Kidney (tissue), 22 donors: Measurements from ENCODE around the gene OR5H1. TPM values are rescaled to one million over a fixed set of nuclear protein-coding genes. Genes with fewer than 3 reads are reported as not detected.

ENCODE experiments used
- DNase-seq, 5 donors: peaks; one replicate each; pipeline ENCODE4 v3.0.0-alpha.2; 2013 to 2020
- FAIRE-seq: peaks from 2 replicates; lab custom pipeline; 2012; peaks lifted over from hg19 to GRCh38; lab: Jason Lieb, UNC
- H3K27ac ChIP-seq, 2 donors: one replicate each; pipeline ENCODE4 v1.7.0; 2013; ENCODE audit warnings: low read depth in 2 of 2, low read length in 2 of 2, inconsistent platforms in 1 of 2
- H3K27me3 ChIP-seq: one replicate; pipeline ENCODE4 v1.7.1; 2013; ENCODE audit warnings: low read length, inconsistent platforms; ENCODE audit not compliant: control insufficient read depth, insufficient read depth
- H3K36me3 ChIP-seq, 3 donors: one replicate each; pipeline versions ENCODE4 v1.7.0 to v1.7.1; 2013; ENCODE audit warnings: low read length in 3 of 3, control low read depth in 1 of 3, inconsistent platforms in 1 of 3; ENCODE audit not compliant: insufficient read depth in 3 of 3, control insufficient read depth in 2 of 3
- H3K4me1 ChIP-seq, 3 donors: one replicate each; pipeline versions ENCODE4 v1.7.0 to v1.7.1; 2013; ENCODE audit warnings: low read length in 3 of 3, inconsistent platforms in 1 of 3, low read depth in 1 of 3; ENCODE audit not compliant: control insufficient read depth in 2 of 3, insufficient read depth in 2 of 3
- H3K4me3 ChIP-seq, 3 donors: one replicate each; pipeline versions ENCODE4 v1.7.0 to v1.8.1; 2013; ENCODE audit warnings: low read length in 3 of 3, control low read depth in 1 of 3, inconsistent platforms in 1 of 3
- H3K9ac ChIP-seq, 3 donors: one replicate each; pipeline versions ENCODE4 v1.7.0 to v1.7.1; 2013; ENCODE audit warnings: low read length in 3 of 3, control low read depth in 1 of 3, inconsistent platforms in 1 of 3
- H3K9me3 ChIP-seq, 3 donors: one replicate each; pipeline versions ENCODE4 v1.7.0 to v1.7.1; 2013; ENCODE audit warnings: low read length in 3 of 3, control low read depth in 1 of 3, inconsistent platforms in 1 of 3; ENCODE audit not compliant: control insufficient read depth in 2 of 3, insufficient read depth in 1 of 3
- CTCF ChIP-seq: IDR thresholded peaks from 3 replicates; pipeline ENCODE4 v1.5.1; 2012; ENCODE audit warnings: mild to moderate bottlenecking, moderate library complexity, borderline replicate concordance; ENCODE audit not compliant: insufficient read depth; ENCODE audit errors: extremely low read depth
- intact Hi-C: fragments of 100-400 bp; cut with DNase I; formaldehyde crosslinking; loops from one replicate; pipeline ENCODE4 v1.11.1; 2022
- long read RNA-seq, 10 donors: library from polyadenylated mRNA in 1 of 10; unstranded in 1 of 10; transcript quantifications; one replicate each; pipeline ENCODE4 v2.0.0 and lab custom pipeline, GENCODE V29; 2021 to 2026
- polyA plus RNA-seq: library from polyadenylated mRNA; stranded (reverse); fragments of 350-450 nt; fragmentation: Illumina TruSeq; extraction: RNeasy Lipid Tissue Mini Kit (QIAGEN cat#74804); gene quantifications from one replicate; pipeline ENCODE4 v1.2.3, GENCODE V29; 2014; ENCODE audit warnings: low read depth, low replicate concordance; ENCODE audit not compliant: insufficient read depth
- total RNA-seq: library from RNA; stranded (reverse); fragmentation: NEBNext Ultra II Directional; extraction: Animal tissue kit (Norgen Biotek cat#: 25700); gene quantifications from one replicate; pipeline ENCODE4 v1.2.1, GENCODE V29; 2021
- donor health status: control.
- donor health status: control.
- donor health status: control.
- donor health status: control.
- donor health status: control.
- donor health status: DM: yes; HTN: yes; CAD: no.
- donor health status: Normal renal cell carcinoma (clear cell type).

Gene OR5H1
- total RNA-seq (not detected), polyA plus RNA-seq (not detected)
- long read RNA-seq, donor 1 = 0 reads
- long read RNA-seq, donor 2 = 0 reads
- long read RNA-seq, donor 3 = 0 reads
- long read RNA-seq, donor 4 = 0 reads
- long read RNA-seq, donor 5 = 0 reads
- long read RNA-seq, donor 6 = 0 reads
- long read RNA-seq, donor 7 = 0 reads
- long read RNA-seq, donor 8 = 0 reads
- long read RNA-seq, donor 9 = 0 reads
- long read RNA-seq, donor 10 = 0 reads

- no peaks in the 10 kb centered on the region for H3K27me3 ChIP-seq
- H3K36me3 ChIP-seq = no peaks in the 10 kb centered on the region
- no peaks in the 10 kb centered on the region for H3K9me3 ChIP-seq
- H3K9ac ChIP-seq = no peak within 1 kb of the TSS
- no peaks in the 10 kb centered on the region for H3K4me1 ChIP-seq
- intact Hi-C loops = no loop called here
- no peak within 1 kb of the TSS for H3K4me3 ChIP-seq
- no peak for FAIRE-seq
- H3K27ac ChIP-seq = no peak within 1 kb of the TSS
- TF ChIP-seq CTCF = no peak
- no peak for DNase-seq
Observed at GRCh38 chr3:98130421-98130820, at the start of gene OR5H1. TSS of gene OR5H1 (plus strand) at chr3:98130721. CDS start at chr3:98132698, 1,977 bp downstream.

GRCh38 chr3:98086873-98087272, 43.6 kb upstream of the OR5H1 start, which contains the start of gene OR5AC2:
TSS of gene OR5AC2 (plus strand) at chr3:98087173. CDS start at chr3:98087173, 0 bp downstream.
- Histone ChIP-seq H3K27me3 (no peaks in the 10 kb centered on the region), H3K36me3 (no peaks in the 10 kb centered on the region), H3K4me3 (no peak within 1 kb of the TSS), H3K27ac (no peak within 1 kb of the TSS), H3K9me3 (no peaks in the 10 kb centered on the region), H3K9ac (no peak within 1 kb of the TSS), H3K4me1 (no peaks in the 10 kb centered on the region)
- no peak for TF ChIP-seq CTCF
- intact Hi-C loops = no loop called here
- DNase-seq (no peak), FAIRE-seq (no peak)

- H3K27me3 ChIP-seq = no peaks in the 10 kb centered on the region
- no peaks in the 10 kb centered on the region for H3K36me3 ChIP-seq
- intact Hi-C loops = no loop called here
- H3K4me1 ChIP-seq = no peaks in the 10 kb centered on the region
- H3K4me3 ChIP-seq = no peak overlapping the region
- DNase-seq (peak in 1 of 5 donors; percentile 8), FAIRE-seq (no peak)
- H3K9me3 ChIP-seq = no peaks in the 10 kb centered on the region
- no peak overlapping the region for H3K9ac ChIP-seq
- H3K27ac ChIP-seq = no peak overlapping the region
- TF ChIP-seq CTCF = no peak
Observed at GRCh38 chr3:98095882-98096281, 34.6 kb upstream of the OR5H1 start.
